GM12878 (cell line): ENCODE data around the gene THSD4. TPM values are rescaled to one million over a fixed set of nuclear protein-coding genes. Genes with fewer than 3 reads are reported as not detected.

Experiments
- ATAC-seq: fragments of 200-7000 bp; cut with Tn5 transposase; 3 replicates; pipeline ENCODE4 v1.9.1; 2020; ENCODE audit warnings: mild to moderate bottlenecking, moderate library complexity
- BruUV-seq: library from RNA; stranded (reverse); fragments of 400-500 nt; replicated peaks from 2 replicates; lab custom pipeline; 2021; lab: Mats Ljungman, UMichigan
- CTCF ChIA-PET: fragments of 300-600 bp; sonication (Branson Sonifier 250); formaldehyde crosslinking; extraction: SDS; loops from one replicate; lab custom pipeline; 2021; ENCODE audit warnings: inconsistent platforms; lab: Yijun Ruan, JAX
- POLR2A ChIA-PET: fragments of 350-600 bp; formaldehyde crosslinking; extraction: SDS; loops from one replicate; lab custom pipeline; 2021; ENCODE audit warnings: inconsistent platforms; lab: Charles Lee
- RAD21 ChIA-PET: fragments of 300-600 bp; sonication (Branson Sonifier 250); formaldehyde crosslinking; loops from one replicate; lab custom pipeline; 2023; ENCODE audit warnings: antibody characterized with exemption; ENCODE audit not compliant: unreplicated experiment; lab: Charles Lee
- SMC1A ChIA-PET: fragments of 300-600 bp; sonication (Branson Sonifier 250); formaldehyde crosslinking; loops from one replicate; lab custom pipeline; 2023; ENCODE audit not compliant: unreplicated experiment, uncharacterized antibody; lab: Charles Lee
- DNase-seq: peaks from one replicate; pipeline ENCODE4 v3.0.0-alpha.2; 2011; ENCODE audit warnings: low read depth, low spot score
- FAIRE-seq: peaks from 3 replicates; lab custom pipeline; 2011; peaks lifted over from hg19 to GRCh38; lab: Jason Lieb, UNC
- H2AFZ ChIP-seq: 2 replicates; pipeline ENCODE4 v1.6.0; 2011; ENCODE audit warnings: low read depth, low read length, control low read depth; ENCODE audit not compliant: control insufficient read depth
- H3K27ac ChIP-seq: 2 replicates; pipeline ENCODE4 v1.5.1; 2011; ENCODE audit warnings: control low read depth; ENCODE audit not compliant: control insufficient read depth, insufficient read depth
- H3K27me3 ChIP-seq, 2 experiments: replicated peaks in 1 of 2; 2 replicates each; pipeline versions ENCODE4 v1.6.0 to v1.6.1; 2011; ENCODE audit warnings: low read length in 1 of 2; ENCODE audit not compliant: control insufficient read depth in 2 of 2, insufficient read depth in 2 of 2
- H3K36me3 ChIP-seq, 2 experiments: 2 replicates each; pipeline ENCODE4 v1.5.1; 2011; ENCODE audit warnings: low read length in 1 of 2; ENCODE audit not compliant: control insufficient read depth in 2 of 2, insufficient read depth in 2 of 2
- H3K4me1 ChIP-seq: 2 replicates; pipeline ENCODE4 v1.6.1; 2011; ENCODE audit warnings: mild to moderate bottlenecking, low read length, moderate library complexity, mixed read lengths; ENCODE audit not compliant: control insufficient read depth, insufficient read depth
- H3K4me2 ChIP-seq: 2 replicates; pipeline ENCODE4 v1.6.0; 2011; ENCODE audit warnings: control low read depth; ENCODE audit not compliant: control insufficient read depth, insufficient read depth
- H3K4me3 ChIP-seq: fragments of 200-600 bp; sonication (generic); 2 replicates; pipeline ENCODE4 v1.5.1; 2016
- H3K79me2 ChIP-seq: 2 replicates; pipeline ENCODE4 v1.6.0; 2011; ENCODE audit warnings: low read length; ENCODE audit not compliant: control insufficient read depth, insufficient read depth
- H3K9ac ChIP-seq: 2 replicates; pipeline ENCODE4 v1.8.0; 2011; ENCODE audit warnings: low read length, control low read depth, mixed read lengths; ENCODE audit not compliant: control insufficient read depth, insufficient read depth
- H3K9me3 ChIP-seq: replicated peaks from 3 replicates; pipeline ENCODE4 v1.5.1; 2011; ENCODE audit warnings: mild to moderate bottlenecking, low read length; ENCODE audit not compliant: control insufficient read depth, insufficient read depth
- H4K20me1 ChIP-seq: 2 replicates; pipeline ENCODE4 v1.6.0; 2011; ENCODE audit not compliant: control insufficient read depth, insufficient read depth
- ESRRA ChIP-seq: IDR thresholded peaks from 2 replicates; pipeline ENCODE4 v1.6.1; 2012; ENCODE audit warnings: mild to moderate bottlenecking, low read length, improper control_type of control experiment
- POU2F2 ChIP-seq: IDR thresholded peaks from 3 replicates; pipeline ENCODE4 v1.6.1; 2011; ENCODE audit warnings: low read depth, mild to moderate bottlenecking, low read length, borderline replicate concordance
- ZBED1 ChIP-seq: IDR thresholded peaks from 2 replicates; pipeline ENCODE4 v1.6.1; 2016; ENCODE audit warnings: borderline replicate concordance
- ZNF592 ChIP-seq: fragments of 450-650 bp; IDR thresholded peaks from 2 replicates; pipeline ENCODE4 v1.6.1; 2017; ENCODE audit warnings: mild to moderate bottlenecking, moderate library complexity
- WGBS: methylation state at CpG from one replicate; pipeline ENCODE4 v1.1.6; 2016; ENCODE audit warnings: low lambda C conversion rate; ENCODE audit not compliant: insufficient replicate concordance, insufficient coverage; ENCODE audit errors: missing lambda C conversion rate; 5-methylcytosine and 5-hydroxymethylcytosine counted together
- in situ Hi-C: fragments of 300-500 bp; cut with MboI; formaldehyde crosslinking; loops from 9 replicates; pipeline ENCODE4 v1.14.3; 2018; ENCODE audit warnings: mixed read lengths
- intact Hi-C: fragments of 100-400 bp; cut with micrococcal nuclease; formaldehyde crosslinking; loops from one replicate; pipeline ENCODE4 v1.14.2; 2022; ENCODE audit not compliant: unreplicated experiment
- polyA plus RNA-seq, 11 experiments: library from polyadenylated mRNA; depleted of rRNA in 4 of 11; unstranded in 6 of 11; stranded (reverse) in 5 of 11; fragments of >200 nt; fragmentation: Nextera tagmentation in 4 of 11; fragmentation: Illumina TruSeq in 1 of 11; extraction: Ambion mirVana in 4 of 11; extraction: Trizol in 1 of 11; gene quantifications; 1 replicate in 1 of 11; 2 replicates in 10 of 11; pipeline versions ENCODE4 v1.2.1 to v1.2.3, GENCODE V29; 2011 to 2016; ENCODE audit warnings: inconsistent platforms in 2 of 11, missing spikeins in 2 of 11, low read depth in 1 of 11
- total RNA-seq, 4 experiments: library from RNA; depleted of rRNA in 3 of 4; stranded (reverse); fragments of >200 nt in 3 of 4; fragmentation: Illumina TruSeq in 1 of 4; extraction: Trizol in 1 of 4; gene quantifications; 2 replicates each; pipeline versions ENCODE4 v1.2.1 to v1.2.3, GENCODE V29; 2013 to 2021
- TF ChIP-seq, protein P1 (sequence below): IDR thresholded peaks from 2 replicates; pipeline ENCODE4 v1.6.1; 2012; ENCODE audit warnings: low read depth, low read length, improper control_type of control experiment

The THSD4 gene
- total and polyA plus RNA-seq, 10 of the 15 experiments (the other 5 are each of a cell fraction or from before 2014, with no cell fraction given), result 0.04 to 0.13 (median 0.05) TPM; not detected in 7

DNA sequence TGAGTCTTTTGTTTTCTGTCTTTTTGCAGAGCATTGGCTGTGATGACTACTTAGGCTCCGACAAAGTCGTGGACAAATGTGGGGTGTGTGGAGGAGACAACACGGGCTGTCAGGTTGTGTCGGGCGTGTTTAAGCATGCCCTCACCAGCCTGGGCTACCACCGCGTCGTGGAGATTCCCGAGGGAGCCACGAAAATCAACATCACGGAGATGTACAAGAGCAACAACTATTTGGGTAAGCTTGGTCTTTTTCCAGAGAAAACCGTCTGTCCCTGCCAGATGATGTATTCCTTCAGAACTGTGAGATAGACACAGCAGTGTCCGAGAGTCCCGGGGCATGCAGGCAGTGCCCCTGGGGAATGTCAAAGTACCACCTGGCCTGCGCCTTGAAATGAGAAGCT, 545.2 kb downstream of the THSD4 start:
- no TSS peak for BruUV-seq
- POLR2A ChIA-PET, result no interaction called here
- ATAC-seq, result no peak
- no peaks in the 10 kb centered on the region for H4K20me1 ChIP-seq
- H3K27me3 ChIP-seq, result no peaks in the 10 kb centered on the region
- no peak for DNase-seq
- intact Hi-C loops (no loop called here), in situ Hi-C loops (no loop called here)
- TF ChIP-seq ZNF592 (no peak), POU2F2 (no peak), ESRRA (no peak), ZBED1 (no peak)
- TF ChIP-seq, protein P1, sequence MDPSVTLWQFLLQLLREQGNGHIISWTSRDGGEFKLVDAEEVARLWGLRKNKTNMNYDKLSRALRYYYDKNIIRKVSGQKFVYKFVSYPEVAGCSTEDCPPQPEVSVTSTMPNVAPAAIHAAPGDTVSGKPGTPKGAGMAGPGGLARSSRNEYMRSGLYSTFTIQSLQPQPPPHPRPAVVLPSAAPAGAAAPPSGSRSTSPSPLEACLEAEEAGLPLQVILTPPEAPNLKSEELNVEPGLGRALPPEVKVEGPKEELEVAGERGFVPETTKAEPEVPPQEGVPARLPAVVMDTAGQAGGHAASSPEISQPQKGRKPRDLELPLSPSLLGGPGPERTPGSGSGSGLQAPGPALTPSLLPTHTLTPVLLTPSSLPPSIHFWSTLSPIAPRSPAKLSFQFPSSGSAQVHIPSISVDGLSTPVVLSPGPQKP, result no peak
- H3K27ac ChIP-seq, result no peak overlapping the region
- RAD21 ChIA-PET, result no interaction called here
- CTCF ChIA-PET, result interaction anchor here (0.7 kb wide), 1 partner anchor 200 kb away, joined by 3 read pairs; no protein-coding TSS in a partner anchor
- H3K4me3 ChIP-seq, result no peak overlapping the region
- no peaks in the 10 kb centered on the region for H3K9me3 ChIP-seq
- no peaks in the 10 kb centered on the region for H3K36me3 ChIP-seq
- no peaks in the 10 kb centered on the region for H3K4me1 ChIP-seq
- H3K9ac ChIP-seq, result no peak overlapping the region
- H3K4me2 ChIP-seq, result no peak overlapping the region
- SMC1A ChIA-PET, result no interaction called here
- no peak overlapping the region for H2AFZ ChIP-seq
- FAIRE-seq, result no peak
- no peaks in the 10 kb centered on the region for H3K79me2 ChIP-seq
- WGBS, result 21% methylated on average over 15 of the region's 15 CpGs
